GM18508 (cell line): ENCODE data around the gene NR3C1.

ENCODE experiments used
- ATAC-seq: cut with Tn5 transposase; IDR thresholded peaks from one replicate; pipeline ENCODE4 v1.9.1; 2021; ENCODE audit warnings: moderate number of reproducible peaks; ENCODE audit not compliant: insufficient read depth, unreplicated experiment

NR3C1 gene

GRCh38 chr5:143228597-143229293 lies 174.7 kb downstream of the NR3C1 start:
- ATAC-seq: no peak
